H1 (cell line): ENCODE measurements around the gene SIN3B.

Experiments used
- MAX ChIP-seq: IDR thresholded peaks from 2 replicates; pipeline ENCODE4 v1.6.1; 2012; ENCODE audit warnings: inconsistent platforms
- TAF1 ChIP-seq: IDR thresholded peaks from 2 replicates; pipeline ENCODE4 v1.6.1; 2011; ENCODE audit warnings: mild to moderate bottlenecking, low read depth, low read length

DNA sequence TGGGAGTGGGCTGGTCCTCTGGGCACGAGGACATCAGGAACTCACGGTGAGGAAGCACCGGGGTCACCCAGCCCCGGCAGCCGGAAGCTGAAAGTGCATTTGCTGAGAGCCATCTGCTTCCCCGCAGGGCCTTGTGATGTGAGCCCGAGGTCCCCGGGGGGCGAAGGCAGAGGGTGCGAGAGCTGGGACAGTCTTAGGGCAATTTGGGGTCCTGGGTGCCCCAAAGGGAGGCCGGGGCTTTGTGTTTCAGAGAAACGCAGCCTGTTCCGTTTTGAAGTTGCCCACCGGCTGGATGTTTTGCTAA, 64.4 kb downstream of the SIN3B start:
- no peak for TF ChIP-seq MAX
- no peak for TF ChIP-seq TAF1
